PC-3 (cell line): Measurements from ENCODE around the gene NOS1. TPM values are rescaled to one million over a fixed set of nuclear protein-coding genes. Genes with fewer than 3 reads are reported as not detected.

Source experiments
- ATAC-seq: fragments of 200-7000 bp; cut with Tn5 transposase; 2 replicates; pipeline ENCODE4 v1.9.1; 2020; ENCODE audit warnings: mild to moderate bottlenecking, moderate library complexity
- BruUV-seq: library from RNA; stranded (reverse); fragments of 400-500 nt; replicated peaks from 2 replicates; lab custom pipeline; 2021; lab: Mats Ljungman, UMichigan
- CTCF ChIA-PET: fragments of 300-600 bp; sonication (Branson Sonifier 250); formaldehyde crosslinking; loops from one replicate; lab custom pipeline; 2022; ENCODE audit warnings: antibody characterized with exemption; lab: Charles Lee
- POLR2A ChIA-PET: fragments of 300-600 bp; sonication (Branson Sonifier 250); formaldehyde crosslinking; loops from one replicate; lab custom pipeline; 2022; ENCODE audit warnings: antibody characterized with exemption; ENCODE audit not compliant: unreplicated experiment; lab: Charles Lee
- DNase-seq: peaks from one replicate; pipeline ENCODE4 v3.0.0-alpha.2; 2015
- H2AFZ ChIP-seq: fragments of 300-600 bp; sonication (generic); 2 replicates; pipeline ENCODE4 v1.6.0; 2016; ENCODE audit warnings: antibody characterized with exemption, low read length
- H3F3A ChIP-seq: fragments of 300-600 bp; sonication (generic); one replicate; pipeline ENCODE4 v1.6.0; 2017; ENCODE audit warnings: antibody characterized with exemption, low read length, control low read depth, mild to moderate bottlenecking; ENCODE audit not compliant: unreplicated experiment
- H3K27ac ChIP-seq: fragments of 300-600 bp; sonication (generic); 2 replicates; pipeline ENCODE4 v1.5.1; 2016; ENCODE audit warnings: mild to moderate bottlenecking, low read length
- H3K27me3 ChIP-seq: fragments of 300-600 bp; sonication (generic); 2 replicates; pipeline ENCODE4 v1.6.1; 2016; ENCODE audit warnings: low read length, mixed read lengths
- H3K36me3 ChIP-seq: fragments of 300-600 bp; sonication (generic); 2 replicates; pipeline ENCODE4 v1.6.1; 2016; ENCODE audit warnings: low read depth, mixed run types, low read length, mixed read lengths
- H3K4me1 ChIP-seq: fragments of 300-600 bp; sonication (generic); 2 replicates; pipeline ENCODE4 v1.5.1; 2016; ENCODE audit warnings: low read length; ENCODE audit not compliant: insufficient read depth
- H3K4me2 ChIP-seq: fragments of 300-600 bp; sonication (generic); 2 replicates; pipeline ENCODE4 v1.6.0; 2016; ENCODE audit warnings: low read length
- H3K4me3 ChIP-seq: fragments of 300-600 bp; sonication (generic); 2 replicates; pipeline ENCODE4 v1.5.1; 2016; ENCODE audit warnings: mild to moderate bottlenecking, low read length, mixed read lengths
- H3K79me2 ChIP-seq: fragments of 300-600 bp; sonication (generic); 2 replicates; pipeline ENCODE4 v1.6.1; 2017; ENCODE audit warnings: low read length, mixed read lengths
- H3K9ac ChIP-seq: fragments of 300-600 bp; sonication (generic); 2 replicates; pipeline ENCODE4 v1.6.0; 2016; ENCODE audit warnings: mild to moderate bottlenecking, low read length
- H3K9me2 ChIP-seq: fragments of 300-600 bp; sonication (generic); replicated peaks from 2 replicates; pipeline ENCODE4 v1.6.1; 2016; ENCODE audit warnings: mixed run types, low read length, mixed read lengths
- H3K9me3 ChIP-seq: fragments of 300-600 bp; sonication (generic); 2 replicates; pipeline ENCODE4 v1.6.1; 2016; ENCODE audit warnings: low read length, mixed read lengths
- H4K20me1 ChIP-seq: fragments of 300-600 bp; sonication (generic); 2 replicates; pipeline ENCODE4 v1.6.1; 2016; ENCODE audit warnings: low read length, mixed read lengths
- EZH2 ChIP-seq: fragments of 300-600 bp; sonication (generic); IDR thresholded peaks from one replicate; pipeline ENCODE4 v1.6.1; 2017; ENCODE audit warnings: antibody characterized with exemption, mild to moderate bottlenecking, low read length; ENCODE audit not compliant: unreplicated experiment
- EZH2phosphoT487 ChIP-seq: fragments of 300-600 bp; sonication (generic); IDR thresholded peaks from 2 replicates; pipeline ENCODE4 v1.6.1; 2018; ENCODE audit warnings: mild to moderate bottlenecking, antibody characterized with exemption, low read length, borderline replicate concordance
- intact Hi-C: fragments of 100-400 bp; cut with micrococcal nuclease; formaldehyde crosslinking; loops from 2 replicates; pipeline ENCODE4 v1.9.0; 2023
- total RNA-seq: library from RNA; depleted of rRNA; stranded (reverse); fragments of >200 nt; gene quantifications from 2 replicates; pipeline ENCODE4 v1.2.3, GENCODE V29; 2014
- TF ChIP-seq, protein P1 (sequence below): fragments of 300-600 bp; sonication (generic); conservative IDR thresholded peaks from 2 replicates; pipeline ENCODE4 v1.5.1; 2017; ENCODE audit warnings: antibody characterized with exemption, low read depth, mild to moderate bottlenecking, low read length

The NOS1 gene
- total RNA-seq, 1 experiment from 2014 or later, result 0.11 TPM

DNA sequence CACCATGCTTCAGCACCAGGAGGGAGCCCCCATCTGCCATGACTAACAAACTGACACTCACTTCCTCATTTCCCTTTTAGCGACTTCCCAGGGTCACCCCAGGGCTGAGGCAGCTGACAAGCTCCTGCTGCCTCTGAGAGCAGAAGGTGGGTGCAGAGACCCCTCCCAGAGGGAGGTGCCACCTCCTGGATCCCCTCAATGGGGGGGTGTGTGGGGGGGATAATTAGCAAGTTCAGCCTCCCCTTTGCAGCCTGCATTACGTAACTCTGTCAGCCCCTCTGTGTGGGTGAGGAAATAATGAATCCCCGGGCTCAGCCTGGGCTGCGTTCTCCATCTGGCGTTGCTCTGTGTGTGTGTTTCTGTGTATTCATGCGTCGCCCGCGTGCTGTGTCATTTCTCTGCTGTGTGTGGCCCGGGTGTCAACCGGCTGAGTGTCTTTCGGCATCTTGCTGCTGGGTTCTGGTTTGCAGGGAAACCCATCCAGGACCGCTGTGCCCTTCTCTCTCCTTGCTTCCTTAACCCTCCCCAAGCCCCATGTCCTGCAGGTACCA is 28.0 kb downstream of the NOS1 start:
- H3K27ac ChIP-seq, result no peak overlapping the region
- H3K27me3 ChIP-seq, result peaks cover 37% of the 10 kb centered on the region
- no peak overlapping the region for H3K9ac ChIP-seq
- intact Hi-C loops, result no loop called here
- H3K4me1 ChIP-seq, result peaks cover 10% of the 10 kb centered on the region; the same call in 1 of the 2 replicates
- no peaks in the 10 kb centered on the region for H3K9me2 ChIP-seq
- no TSS peak for BruUV-seq
- H3K36me3 ChIP-seq, result no peaks in the 10 kb centered on the region
- H3F3A ChIP-seq, result no peaks in the 10 kb centered on the region
- no peaks in the 10 kb centered on the region for H4K20me1 ChIP-seq
- TF ChIP-seq, protein P1, sequence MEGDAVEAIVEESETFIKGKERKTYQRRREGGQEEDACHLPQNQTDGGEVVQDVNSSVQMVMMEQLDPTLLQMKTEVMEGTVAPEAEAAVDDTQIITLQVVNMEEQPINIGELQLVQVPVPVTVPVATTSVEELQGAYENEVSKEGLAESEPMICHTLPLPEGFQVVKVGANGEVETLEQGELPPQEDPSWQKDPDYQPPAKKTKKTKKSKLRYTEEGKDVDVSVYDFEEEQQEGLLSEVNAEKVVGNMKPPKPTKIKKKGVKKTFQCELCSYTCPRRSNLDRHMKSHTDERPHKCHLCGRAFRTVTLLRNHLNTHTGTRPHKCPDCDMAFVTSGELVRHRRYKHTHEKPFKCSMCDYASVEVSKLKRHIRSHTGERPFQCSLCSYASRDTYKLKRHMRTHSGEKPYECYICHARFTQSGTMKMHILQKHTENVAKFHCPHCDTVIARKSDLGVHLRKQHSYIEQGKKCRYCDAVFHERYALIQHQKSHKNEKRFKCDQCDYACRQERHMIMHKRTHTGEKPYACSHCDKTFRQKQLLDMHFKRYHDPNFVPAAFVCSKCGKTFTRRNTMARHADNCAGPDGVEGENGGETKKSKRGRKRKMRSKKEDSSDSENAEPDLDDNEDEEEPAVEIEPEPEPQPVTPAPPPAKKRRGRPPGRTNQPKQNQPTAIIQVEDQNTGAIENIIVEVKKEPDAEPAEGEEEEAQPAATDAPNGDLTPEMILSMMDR, result no peak
- TF ChIP-seq EZH2phosphoT487 (no peak), EZH2 (no peak)
- ATAC-seq (peak; percentile 6; the same call in 1 of the 2 replicates), DNase-seq (no peak)
- CTCF ChIA-PET, result no interaction called here
- H3K4me3 ChIP-seq, result no peak overlapping the region
- no peaks in the 10 kb centered on the region for H3K9me3 ChIP-seq
- H2AFZ ChIP-seq, result no peak overlapping the region
- POLR2A ChIA-PET, result no interaction called here
- no peaks in the 10 kb centered on the region for H3K79me2 ChIP-seq
- no peak overlapping the region for H3K4me2 ChIP-seq

DNA sequence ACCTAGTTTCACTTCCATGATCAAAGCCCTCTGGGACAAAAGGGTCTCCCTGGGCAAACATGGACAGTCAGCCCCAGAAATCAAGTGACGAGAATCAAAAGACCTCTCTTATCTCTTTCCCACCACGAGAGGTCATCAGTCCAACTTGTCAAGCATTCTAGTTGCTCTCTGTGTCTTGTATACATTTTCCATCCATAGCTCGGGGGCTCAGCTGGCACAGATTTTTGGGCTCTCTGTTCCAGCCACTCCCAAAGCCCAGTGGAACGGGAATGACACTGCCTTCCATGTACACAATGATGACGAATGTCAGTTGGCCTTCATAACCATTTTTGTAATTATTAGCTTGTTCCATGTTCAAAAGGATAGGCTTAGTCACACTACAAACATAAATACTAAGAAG is 29.7 kb downstream of the NOS1 start:
- intact Hi-C loops, result loop anchor here (1.0 kb wide), 1 partner anchor 36 kb away; no protein-coding TSS in a partner anchor
- ATAC-seq (peak; percentile 52), DNase-seq (peak; percentile 77)
- ChIA-PET CTCF (interaction anchor here (0.6 to 1.0 kb wide), 2 partner anchors 35 to 532 kb away, joined by 3 to 5 read pairs; no protein-coding TSS in a partner anchor), POLR2A (no interaction called here)
- H4K20me1 ChIP-seq, result no peaks in the 10 kb centered on the region
- no peaks in the 10 kb centered on the region for H3K36me3 ChIP-seq
- H3K79me2 ChIP-seq, result no peaks in the 10 kb centered on the region
- no peak overlapping the region for H3K4me3 ChIP-seq
- H3K27ac ChIP-seq, result no peak overlapping the region
- no TSS peak for BruUV-seq
- no peak overlapping the region for H2AFZ ChIP-seq
- H3K9ac ChIP-seq, result no peak overlapping the region
- TF ChIP-seq EZH2 (no peak), EZH2phosphoT487 (no peak)
- TF ChIP-seq, protein P1, result peak; percentile 47
- no peaks in the 10 kb centered on the region for H3F3A ChIP-seq
- H3K9me2 ChIP-seq, result no peaks in the 10 kb centered on the region
- no peaks in the 10 kb centered on the region for H3K9me3 ChIP-seq
- H3K27me3 ChIP-seq, result peaks cover 49% of the 10 kb centered on the region
- no peak overlapping the region for H3K4me2 ChIP-seq
- H3K4me1 ChIP-seq, result peaks cover 10% of the 10 kb centered on the region; the same call in 1 of the 2 replicates

DNA sequence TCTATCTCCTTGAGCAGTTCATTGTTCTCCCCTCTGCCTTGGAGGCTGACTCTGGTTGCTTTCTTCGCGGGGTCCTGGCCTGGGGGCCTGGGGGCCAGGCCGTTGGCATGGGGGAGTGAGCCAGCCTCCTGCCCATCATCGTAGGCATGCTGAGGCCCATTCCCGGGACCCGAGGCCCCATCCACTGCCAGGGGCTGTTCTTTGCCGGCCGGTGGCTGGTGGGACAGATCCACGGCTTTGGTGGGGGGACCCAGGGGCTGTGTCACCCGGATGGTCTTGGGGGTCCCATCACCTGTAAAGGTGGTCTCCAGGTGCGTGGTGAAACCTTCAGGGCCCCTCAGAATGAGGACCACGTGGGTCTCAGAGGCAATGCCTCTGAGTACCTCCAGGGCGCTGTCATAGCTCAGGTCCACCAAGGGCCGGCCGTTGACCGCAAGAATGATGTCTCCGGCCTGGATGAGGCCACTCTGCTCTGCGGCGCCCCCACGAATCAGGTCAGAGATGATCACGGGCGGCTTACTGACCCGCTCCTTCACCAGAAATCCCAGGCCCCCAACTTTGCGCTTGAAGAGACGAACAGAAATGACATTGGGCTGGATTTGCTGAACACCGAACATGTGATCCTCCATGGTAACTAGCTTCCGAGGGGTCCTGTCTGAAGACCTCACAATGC is 30.8 kb downstream of the NOS1 start:
- DNase-seq, result no peak
- POLR2A ChIA-PET, result no interaction called here

More for the DNA sequence above, 30.8 kb downstream of the NOS1 start:
- Histone ChIP-seq H3K36me3 (no peaks in the 10 kb centered on the region), H3K9me3 (no peaks in the 10 kb centered on the region), H3K79me2 (no peaks in the 10 kb centered on the region), H3K4me1 (peaks cover 10% of the 10 kb centered on the region; the same call in 1 of the 2 replicates), H3K27me3 (peaks cover 47% of the 10 kb centered on the region), H3K9me2 (no peaks in the 10 kb centered on the region), H3K9ac (no peak overlapping the region), H2AFZ (no peak overlapping the region), H3K27ac (no peak overlapping the region), H3F3A (no peaks in the 10 kb centered on the region), H3K4me3 (no peak overlapping the region), H4K20me1 (no peaks in the 10 kb centered on the region), H3K4me2 (no peak overlapping the region)
- ATAC-seq, result no peak
- BruUV-seq, result no TSS peak
- intact Hi-C loops, result loop anchor here (1.0 kb wide), 1 partner anchor 37 kb away; no protein-coding TSS in a partner anchor
- TF ChIP-seq EZH2phosphoT487, result no peak
- TF ChIP-seq, protein P1, result no peak
- TF ChIP-seq EZH2, result no peak
- CTCF ChIA-PET, result no interaction called here
